GM23338 (cell line): ENCODE results near the gene METTL4. TPM values are rescaled to one million over a fixed set of nuclear protein-coding genes. Genes with fewer than 3 reads are reported as not detected.

ENCODE experiments used
- ATAC-seq: fragments of 200-7000 bp; cut with Tn5 transposase; 3 replicates; pipeline ENCODE4 v1.9.1; 2020
- DNase-seq: peaks from one replicate; pipeline ENCODE4 v3.0.0-alpha.2; 2015; ENCODE audit warnings: low spot score
- H2AFZ ChIP-seq: fragments of 200-600 bp; sonication (generic); 2 replicates; pipeline ENCODE4 v1.8.0; 2016; ENCODE audit warnings: antibody characterized with exemption, mild to moderate bottlenecking, moderate library complexity
- H3F3A ChIP-seq: fragments of 200-600 bp; sonication (generic); replicated peaks from 2 replicates; pipeline ENCODE4 v1.8.0; 2017; ENCODE audit warnings: antibody characterized with exemption, mixed run types, low read depth
- H3K27ac ChIP-seq: fragments of 200-600 bp; sonication (generic); 2 replicates; pipeline ENCODE4 v1.6.1; 2016; ENCODE audit warnings: low read depth
- H3K27me3 ChIP-seq: fragments of 200-600 bp; sonication (generic); 2 replicates; pipeline ENCODE4 v1.8.0; 2016; ENCODE audit warnings: mild to moderate bottlenecking, mixed run types, moderate library complexity; ENCODE audit not compliant: insufficient read depth
- H3K36me3 ChIP-seq: fragments of 200-600 bp; sonication (generic); 2 replicates; pipeline ENCODE4 v1.8.0; 2016; ENCODE audit warnings: mild to moderate bottlenecking; ENCODE audit not compliant: insufficient read depth
- H3K4me1 ChIP-seq: fragments of 200-600 bp; sonication (generic); 2 replicates; pipeline ENCODE4 v1.8.0; 2016; ENCODE audit warnings: mild to moderate bottlenecking, moderate library complexity; ENCODE audit not compliant: insufficient read depth
- H3K4me2 ChIP-seq: fragments of 200-600 bp; sonication (generic); 2 replicates; pipeline ENCODE4 v1.7.1; 2017; ENCODE audit warnings: mixed run types
- H3K4me3 ChIP-seq: fragments of 200-600 bp; sonication (generic); 2 replicates; pipeline ENCODE4 v1.6.1; 2016; ENCODE audit warnings: mixed run types
- H3K79me2 ChIP-seq: fragments of 200-600 bp; sonication (generic); replicated peaks from 2 replicates; pipeline ENCODE4 v1.8.0; 2017; ENCODE audit warnings: mild to moderate bottlenecking; ENCODE audit not compliant: insufficient read depth
- H3K9me2 ChIP-seq: fragments of 200-600 bp; sonication (generic); 2 replicates; pipeline ENCODE4 v1.8.0; 2017; ENCODE audit not compliant: insufficient read depth
- H4K20me1 ChIP-seq: fragments of 200-600 bp; sonication (generic); replicated peaks from 2 replicates; pipeline ENCODE4 v1.8.0; 2017; ENCODE audit warnings: mild to moderate bottlenecking; ENCODE audit not compliant: insufficient read depth
- H3K27ac Mint-ChIP-seq: 2 replicates; pipeline ENCODE4 v1.8.0; 2020; ENCODE audit warnings: inconsistent platforms, mild to moderate bottlenecking, moderate library complexity, mixed read lengths
- H3K27me3 Mint-ChIP-seq: 3 replicates; pipeline ENCODE4 v1.8.0; 2022; ENCODE audit warnings: low read depth, mild to moderate bottlenecking, moderate library complexity, mixed read lengths, inconsistent platforms; ENCODE audit not compliant: insufficient read depth, poor library complexity
- H3K36me3 Mint-ChIP-seq: 3 replicates; pipeline ENCODE4 v1.8.0; 2021; ENCODE audit warnings: low read depth, mild to moderate bottlenecking, inconsistent platforms, moderate library complexity, mixed read lengths
- H3K4me1 Mint-ChIP-seq: 3 replicates; pipeline ENCODE4 v1.8.0; 2020; ENCODE audit warnings: mild to moderate bottlenecking, inconsistent platforms, mixed read lengths
- H3K4me3 Mint-ChIP-seq: 3 replicates; pipeline ENCODE4 v1.8.0; 2021; ENCODE audit warnings: moderate library complexity, mild to moderate bottlenecking, inconsistent platforms, mixed read lengths
- H3K9me3 Mint-ChIP-seq: 3 replicates; pipeline ENCODE4 v1.8.0; 2020; ENCODE audit warnings: moderate library complexity, mild to moderate bottlenecking, inconsistent platforms, mixed read lengths
- CREB1 ChIP-seq: fragments of 250-450 bp; sonication (Bioruptor Pico); IDR thresholded peaks from 2 replicates; pipeline ENCODE4 v1.5.0; 2020; ENCODE audit warnings: low read depth, mild to moderate bottlenecking, moderate library complexity
- ETS1 ChIP-seq: IDR thresholded peaks from 2 replicates; pipeline ENCODE4 v1.6.1; 2016; ENCODE audit warnings: antibody characterized with exemption
- POLR2AphosphoS5 ChIP-seq: IDR thresholded peaks from 2 replicates; pipeline ENCODE4 v1.6.1; 2016; ENCODE audit warnings: antibody characterized with exemption, low read depth
- REST ChIP-seq: IDR thresholded peaks from one replicate; pipeline ENCODE4 v1.6.1; 2018; ENCODE audit warnings: antibody characterized with exemption; ENCODE audit not compliant: unreplicated experiment
- ZNF331 ChIP-seq: fragments of 250-450 bp; sonication (Bioruptor Pico); IDR thresholded peaks from 2 replicates; pipeline ENCODE4 v1.5.0; 2020; ENCODE audit warnings: low read depth, mild to moderate bottlenecking, moderate library complexity
- ZNF462 ChIP-seq: fragments of 250-450 bp; sonication (Bioruptor Pico); IDR thresholded peaks from 2 replicates; pipeline ENCODE4 v1.5.0; 2020; ENCODE audit warnings: mild to moderate bottlenecking, moderate library complexity
- polyA plus RNA-seq: library from polyadenylated mRNA; unstranded; fragments of >200 nt; fragmentation: Nextera tagmentation; extraction: Ambion mirVana; gene quantifications from 2 replicates; pipeline ENCODE4 v1.2.1, GENCODE V29; 2016
- total RNA-seq: library from RNA; depleted of rRNA; stranded (reverse); fragments of >200 nt; shearing (Covaris generic); gene quantifications from 2 replicates; pipeline ENCODE4 v1.2.3, GENCODE V29; 2014

METTL4 gene
- total and polyA plus RNA-seq, 2 experiments from 2014 or later, result 11.9 to 14.9 TPM

- TF ChIP-seq ZNF462 (no peak), ZNF331 (CRISPR knock-in tag) (no peak), POLR2AphosphoS5 (no peak), ETS1 (no peak)
Observed at GRCh38 chr18:2569338-2570207, 1.7 kb downstream of the METTL4 start (continued).

- Histone ChIP-seq H3K4me3 (no peak overlapping the region), H3K27me3 (no peaks in the 10 kb centered on the region), H3F3A (no peaks in the 10 kb centered on the region), H3K79me2 (peaks cover 47% of the 10 kb centered on the region), H3K9me2 (no peaks in the 10 kb centered on the region), H4K20me1 (peaks cover 3% of the 10 kb centered on the region; the same call in 1 of the 2 replicates), H3K36me3 (no peaks in the 10 kb centered on the region; the same call in 1 of the 2 replicates), H3K27ac (no peak overlapping the region), H3K4me1 (peaks cover 10% of the 10 kb centered on the region), H2AFZ (no peak overlapping the region), H3K4me2 (no peak overlapping the region)
- H3K9me3 Mint-ChIP-seq, result no peaks in the 10 kb centered on the region
- H3K27me3 Mint-ChIP-seq, result peaks cover 11% of the 10 kb centered on the region
- no peak overlapping the region for H3K27ac Mint-ChIP-seq
- H3K4me3 Mint-ChIP-seq, result 0 out of 3 replicates have a peak overlapping the region, but pooled peaks have one; percentile 99
- peaks cover 15% of the 10 kb centered on the region for H3K4me1 Mint-ChIP-seq
- peaks cover 14% of the 10 kb centered on the region; the same call in 2 of the 3 replicates for H3K36me3 Mint-ChIP-seq
- DNase-seq (no peak), ATAC-seq (no peak)
- TF ChIP-seq CREB1 (CRISPR knock-in tag), result no peak
- TF ChIP-seq REST, result no peak
- no peak for TF ChIP-seq POLR2AphosphoS5
Observed at GRCh38 chr18:2568605-2569004, 2.7 kb downstream of the METTL4 start.
